Keratinocyte (primary cell): ENCODE measurements around the gene ARHGAP45. TPM values are rescaled to one million over a fixed set of nuclear protein-coding genes. Genes with fewer than 3 reads are reported as not detected.

ENCODE experiments used
- DNase-seq: peaks from one replicate; pipeline ENCODE4 v3.0.0-alpha.2; 2011; ENCODE audit warnings: low read depth, missing footprints, low spot score
- FAIRE-seq: peaks from 2 replicates; lab custom pipeline; 2011; peaks lifted over from hg19 to GRCh38; lab: Jason Lieb, UNC
- H2AFZ ChIP-seq: 2 replicates; pipeline ENCODE4 v1.6.0; 2012; ENCODE audit warnings: low read length, control low read depth, inconsistent platforms; ENCODE audit not compliant: control insufficient read depth
- H3K27ac ChIP-seq: 2 replicates; pipeline ENCODE4 v1.5.1; 2011; ENCODE audit warnings: low read length; ENCODE audit not compliant: control insufficient read depth, insufficient read depth
- H3K27me3 ChIP-seq: 3 replicates; pipeline ENCODE4 v1.6.0; 2011; ENCODE audit warnings: low read length; ENCODE audit not compliant: control insufficient read depth, insufficient read depth; ENCODE audit errors: extremely low read depth
- H3K36me3 ChIP-seq, 2 experiments: 2 replicates in 1 of 2; 3 replicates in 1 of 2; pipeline ENCODE4 v1.5.1; 2011; ENCODE audit warnings: low read length in 2 of 2, mild to moderate bottlenecking in 1 of 2; ENCODE audit not compliant: control insufficient read depth in 2 of 2, insufficient read depth in 2 of 2; ENCODE audit errors: extremely low read depth in 1 of 2
- H3K4me1 ChIP-seq: 3 replicates; pipeline ENCODE4 v1.5.1; 2011; ENCODE audit warnings: low read length; ENCODE audit not compliant: control insufficient read depth, insufficient read depth; ENCODE audit errors: extremely low read depth
- H3K4me2 ChIP-seq: 3 replicates; pipeline ENCODE4 v1.6.0; 2011; ENCODE audit warnings: low read depth, low read length; ENCODE audit not compliant: control insufficient read depth, insufficient read depth; ENCODE audit errors: extremely low read depth
- H3K4me3 ChIP-seq, 3 experiments: fragments of 200-600 bp in 1 of 3; sonication (generic) in 1 of 3; 2 replicates in 2 of 3; 3 replicates in 1 of 3; pipeline ENCODE4 v1.5.1; 2011 to 2016; ENCODE audit warnings: low read length in 3 of 3, mild to moderate bottlenecking in 3 of 3, control low read depth in 2 of 3, inconsistent platforms in 1 of 3, low read depth in 1 of 3, mixed read lengths in 1 of 3, mixed run types in 1 of 3, moderate library complexity in 1 of 3; ENCODE audit not compliant: control insufficient read depth in 2 of 3, insufficient read depth in 2 of 3; ENCODE audit errors: extremely low read depth in 1 of 3
- H3K79me2 ChIP-seq: 2 replicates; pipeline ENCODE4 v1.6.0; 2012; ENCODE audit warnings: low read length; ENCODE audit not compliant: control insufficient read depth, insufficient read depth
- H3K9ac ChIP-seq: 3 replicates; pipeline ENCODE4 v1.6.0; 2011; ENCODE audit warnings: low read length; ENCODE audit not compliant: control insufficient read depth, insufficient read depth; ENCODE audit errors: extremely low read depth
- H3K9me1 ChIP-seq: 3 replicates; pipeline ENCODE4 v1.6.0; 2011; ENCODE audit warnings: low read length; ENCODE audit not compliant: control insufficient read depth, insufficient read depth; ENCODE audit errors: extremely low read depth
- H3K9me3 ChIP-seq: 2 replicates; pipeline ENCODE4 v1.5.1; 2012; ENCODE audit warnings: low read depth, low read length; ENCODE audit not compliant: control insufficient read depth
- H4K20me1 ChIP-seq: 3 replicates; pipeline ENCODE4 v1.6.0; 2011; ENCODE audit warnings: low read length; ENCODE audit not compliant: control insufficient read depth, insufficient read depth; ENCODE audit errors: extremely low read depth
- EZH2 ChIP-seq: IDR thresholded peaks from one replicate; pipeline ENCODE4 v1.6.1; 2012; ENCODE audit warnings: inconsistent platforms, mild to moderate bottlenecking, low read length, moderate library complexity
- dilution Hi-C: fragments of 300-500 bp; cut with MboI; formaldehyde crosslinking; loops from one replicate; pipeline ENCODE4 v1.7.0; 2020; ENCODE audit warnings: low sequenced_read_pairs; ENCODE audit not compliant: extremely low pct_ligation_motif_present
- polyA plus RNA-seq, 5 experiments: library from polyadenylated mRNA; depleted of rRNA in 3 of 5; stranded (reverse) in 3 of 5; stranded (forward) in 1 of 5; unstranded in 1 of 5; fragments of >200 nt; gene quantifications; 1 replicate in 1 of 5; 2 replicates in 3 of 5; 3 replicates in 1 of 5; pipeline versions ENCODE4 v1.2.1 to v1.2.3, GENCODE V29; 2011 to 2012; ENCODE audit warnings: missing spikeins in 2 of 5, low read depth in 1 of 5, low replicate concordance in 1 of 5
- TF ChIP-seq, protein P1 (sequence below), 3 experiments: IDR thresholded peaks in 1 of 3; conservative IDR thresholded peaks in 1 of 3; optimal IDR thresholded peaks in 1 of 3; 2 replicates in 2 of 3; 3 replicates in 1 of 3; pipeline versions ENCODE3 to v1.5.1; 2011; ENCODE audit warnings: low read length in 3 of 3, mild to moderate bottlenecking in 3 of 3, moderate library complexity in 2 of 3, control low read depth in 1 of 3, inconsistent platforms in 1 of 3; ENCODE audit not compliant: insufficient read depth in 2 of 3; ENCODE audit errors: extremely low read depth in 1 of 3

ARHGAP45 gene
- polyA plus RNA-seq, 1 donor (not counting 4 experiments of a cell fraction or from before 2014, with no cell fraction given) = 0.56 TPM

DNA sequence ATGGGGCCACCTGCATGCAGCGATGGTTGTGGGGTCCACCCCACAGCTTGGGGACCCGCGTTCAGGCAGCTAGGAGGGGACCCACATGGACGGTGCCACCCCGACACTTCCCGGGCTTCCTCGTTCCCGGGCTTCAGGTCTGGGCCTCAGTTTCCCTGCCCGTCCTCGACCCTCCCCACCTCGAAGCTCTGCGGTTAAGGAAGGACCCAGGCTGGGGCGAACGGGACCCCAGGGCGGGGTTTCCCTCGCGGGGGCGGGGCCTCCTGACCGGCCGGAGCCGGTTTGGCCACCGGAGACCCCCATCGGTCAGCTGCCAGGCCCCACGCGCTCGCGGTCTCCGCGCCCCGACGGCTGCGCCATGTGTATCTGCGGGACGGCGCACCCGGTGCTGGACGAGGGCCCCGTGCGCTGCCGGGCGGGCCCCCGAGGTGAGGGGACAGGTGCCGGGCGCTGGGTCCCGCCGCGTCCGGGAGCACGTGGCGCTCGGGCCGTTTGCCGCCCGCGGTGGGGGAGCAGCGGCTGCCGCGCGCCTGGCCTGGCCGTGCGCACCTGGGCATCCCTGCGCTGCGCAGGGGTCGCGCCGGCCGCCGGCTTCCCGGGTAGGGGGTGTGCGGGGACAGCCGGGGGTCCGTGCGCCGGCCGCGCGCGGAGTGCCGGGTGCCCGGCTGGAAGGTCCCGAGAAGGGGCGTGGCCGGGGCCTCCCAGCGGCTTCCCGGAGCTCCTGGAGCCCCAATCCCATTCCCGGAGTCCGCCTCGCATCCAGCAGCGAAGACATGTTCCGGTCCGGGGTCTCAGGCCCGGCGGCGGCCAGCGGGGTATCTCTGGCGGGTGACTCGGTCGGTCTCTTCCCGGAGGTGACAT lies 4.2 kb downstream of the ARHGAP45 start:
- H3K79me2 ChIP-seq = no peaks in the 10 kb centered on the region
- H3K27me3 ChIP-seq = peaks cover 20% of the 10 kb centered on the region
- DNase-seq (no peak), FAIRE-seq (no peak)
- no peak overlapping the region for H3K9ac ChIP-seq
- H3K9me3 ChIP-seq = no peaks in the 10 kb centered on the region
- no peak overlapping the region for H3K27ac ChIP-seq
- peak; percentile 47 for TF ChIP-seq EZH2
- TF ChIP-seq, protein P1, sequence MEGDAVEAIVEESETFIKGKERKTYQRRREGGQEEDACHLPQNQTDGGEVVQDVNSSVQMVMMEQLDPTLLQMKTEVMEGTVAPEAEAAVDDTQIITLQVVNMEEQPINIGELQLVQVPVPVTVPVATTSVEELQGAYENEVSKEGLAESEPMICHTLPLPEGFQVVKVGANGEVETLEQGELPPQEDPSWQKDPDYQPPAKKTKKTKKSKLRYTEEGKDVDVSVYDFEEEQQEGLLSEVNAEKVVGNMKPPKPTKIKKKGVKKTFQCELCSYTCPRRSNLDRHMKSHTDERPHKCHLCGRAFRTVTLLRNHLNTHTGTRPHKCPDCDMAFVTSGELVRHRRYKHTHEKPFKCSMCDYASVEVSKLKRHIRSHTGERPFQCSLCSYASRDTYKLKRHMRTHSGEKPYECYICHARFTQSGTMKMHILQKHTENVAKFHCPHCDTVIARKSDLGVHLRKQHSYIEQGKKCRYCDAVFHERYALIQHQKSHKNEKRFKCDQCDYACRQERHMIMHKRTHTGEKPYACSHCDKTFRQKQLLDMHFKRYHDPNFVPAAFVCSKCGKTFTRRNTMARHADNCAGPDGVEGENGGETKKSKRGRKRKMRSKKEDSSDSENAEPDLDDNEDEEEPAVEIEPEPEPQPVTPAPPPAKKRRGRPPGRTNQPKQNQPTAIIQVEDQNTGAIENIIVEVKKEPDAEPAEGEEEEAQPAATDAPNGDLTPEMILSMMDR (optimal IDR thresholded peaks at IDR 0.05 in 1 of 3, IDR thresholded peaks at IDR 0.05 in 1 of 3, conservative IDR thresholded peaks at IDR 0.05 in 1 of 3; ENCODE audit: extremely low read depth in 1 of 3, insufficient read depth in 2 of 3, low read length in 3 of 3) = no peak
- H3K4me3 ChIP-seq = no peak overlapping the region
- H3K4me1 ChIP-seq = peaks cover 18% of the 10 kb centered on the region
- dilution Hi-C loops = no loop called here
- H2AFZ ChIP-seq = no peak overlapping the region
- H3K4me2 ChIP-seq = peak overlapping the region; percentile 54
- H3K9me1 ChIP-seq = no peaks in the 10 kb centered on the region
- no peaks in the 10 kb centered on the region for H3K36me3 ChIP-seq
- H4K20me1 ChIP-seq = no peaks in the 10 kb centered on the region

DNA sequence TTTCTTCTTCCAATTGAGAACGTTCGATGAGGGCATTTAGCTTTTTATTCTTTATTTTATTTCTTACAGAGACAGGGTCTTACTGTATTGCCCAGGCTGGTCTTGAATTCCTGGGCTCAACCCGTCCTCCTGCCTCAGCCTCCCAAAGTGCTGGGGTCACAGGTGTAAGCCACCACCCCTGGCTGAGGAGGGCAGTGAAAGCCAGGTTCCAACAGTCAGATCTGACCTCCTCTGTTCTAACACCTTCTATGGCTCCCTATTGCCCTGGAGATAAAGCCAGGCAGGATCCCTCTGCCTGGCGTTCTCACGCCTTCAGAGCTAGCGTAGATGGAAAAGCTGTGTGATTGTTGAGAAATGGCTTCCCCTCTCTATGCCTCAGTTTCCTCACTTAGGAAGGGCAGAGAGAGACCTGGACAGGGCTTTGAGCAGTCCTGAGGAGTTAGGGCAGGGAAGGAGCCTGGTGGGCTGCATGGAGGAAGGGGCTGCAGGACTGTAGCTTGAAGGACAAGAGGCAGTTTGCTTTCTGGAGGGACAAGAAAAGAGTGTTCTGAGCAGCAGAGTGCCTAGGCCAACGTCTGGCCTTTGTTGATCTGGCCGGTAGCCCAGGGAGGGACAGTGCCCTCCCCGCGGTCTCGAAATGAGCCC lies 5.5 kb downstream of the ARHGAP45 start:
- H3K9ac ChIP-seq = no peak overlapping the region
- H3K9me3 ChIP-seq = no peaks in the 10 kb centered on the region
- no peaks in the 10 kb centered on the region for H3K79me2 ChIP-seq
- TF ChIP-seq, protein P1 (optimal IDR thresholded peaks at IDR 0.05 in 1 of 3, IDR thresholded peaks at IDR 0.05 in 1 of 3, conservative IDR thresholded peaks at IDR 0.05 in 1 of 3; ENCODE audit: extremely low read depth in 1 of 3, insufficient read depth in 2 of 3, low read length in 3 of 3) = no peak
- no peak for TF ChIP-seq EZH2
- H3K9me1 ChIP-seq = no peaks in the 10 kb centered on the region
- H3K27ac ChIP-seq = no peak overlapping the region
- H3K4me2 ChIP-seq = no peak overlapping the region
- H2AFZ ChIP-seq = no peak overlapping the region
- peaks cover 16% of the 10 kb centered on the region for H3K27me3 ChIP-seq
- no peak overlapping the region for H3K4me3 ChIP-seq
- peaks cover 9% of the 10 kb centered on the region for H3K4me1 ChIP-seq
- H3K36me3 ChIP-seq = no peaks in the 10 kb centered on the region
- FAIRE-seq (no peak), DNase-seq (no peak)
- H4K20me1 ChIP-seq = no peaks in the 10 kb centered on the region
- dilution Hi-C loops = no loop called here
